ENCODE data around the gene BABAM2.

BABAM2 gene

DNA sequence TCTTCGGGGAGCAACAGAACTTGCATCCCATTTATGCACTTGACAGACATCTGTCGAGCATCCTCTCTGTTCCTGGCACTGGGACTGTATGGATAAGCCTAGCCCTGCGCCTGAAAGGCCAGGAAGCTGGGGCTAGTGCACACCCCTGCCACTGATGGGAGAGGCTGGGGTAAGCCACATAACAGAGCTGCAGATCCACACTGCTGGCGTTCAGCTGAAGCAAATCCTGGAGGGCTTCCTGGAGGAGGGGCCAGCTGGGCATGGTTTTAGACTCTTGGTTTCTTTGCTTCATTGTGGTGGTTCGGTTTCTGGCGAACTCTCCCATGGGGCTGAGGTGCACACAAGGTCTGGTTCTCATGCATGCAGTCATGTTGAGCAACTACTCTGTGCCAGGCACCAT, 456.7 kb downstream of the BABAM2 start:
- Histone ChIP-seq H4K20me1 (ENCODE audit: insufficient read depth, low read length) (no peaks in the 10 kb centered on the region), H3K9ac (ENCODE audit: low read length) (no peak overlapping the region), H3F3A (ENCODE audit: insufficient read depth, low read length) (no peaks in the 10 kb centered on the region), H3K27ac (ENCODE audit: low read length) (no peak overlapping the region), H3K27me3 (replicated peaks; ENCODE audit: insufficient read depth, low read length) (no peaks in the 10 kb centered on the region), H3K4me1 (ENCODE audit: low read length) (no peaks in the 10 kb centered on the region), H3K9me2 (replicated peaks; ENCODE audit: insufficient read depth, low read length) (no peaks in the 10 kb centered on the region), H3K36me3 (replicated peaks; ENCODE audit: insufficient read depth, low read length) (no peaks in the 10 kb centered on the region), H3K4me2 (ENCODE audit: low read depth, low read length) (no peak overlapping the region), H3K4me3 (ENCODE audit: low read length) (no peak overlapping the region), H2AFZ (ENCODE audit: low read length) (no peak overlapping the region), H3K79me2 (ENCODE audit: low read length) (no peaks in the 10 kb centered on the region), H3K9me3 (replicated peaks; ENCODE audit: insufficient read depth, low read length) (no peaks in the 10 kb centered on the region)
- no peak for DNase-seq
- no peak for TF ChIP-seq EZH2 (optimal IDR thresholded peaks at IDR 0.05; ENCODE audit: low read depth, low read length)
- TF ChIP-seq CTCF (IDR thresholded peaks at IDR 0.05; ENCODE audit: low read length) = no peak
- no peak for TF ChIP-seq EZH2phosphoT487 (IDR thresholded peaks at IDR 0.05; ENCODE audit: low read length)

GRCh38 chr2:28347596-28347995, 457.1 kb downstream of the BABAM2 start:
- H3K9me3 ChIP-seq (replicated peaks; ENCODE audit: insufficient read depth, low read length) = no peaks in the 10 kb centered on the region
- H3K79me2 ChIP-seq (ENCODE audit: low read length) = no peaks in the 10 kb centered on the region
- no peaks in the 10 kb centered on the region for H3K9me2 ChIP-seq (replicated peaks; ENCODE audit: insufficient read depth, low read length)
- H2AFZ ChIP-seq (ENCODE audit: low read length) = no peak overlapping the region
- no peaks in the 10 kb centered on the region for H3F3A ChIP-seq (ENCODE audit: insufficient read depth, low read length)
- H3K4me3 ChIP-seq (ENCODE audit: low read length) = no peak overlapping the region
- no peak for DNase-seq
- no peak for TF ChIP-seq EZH2 (optimal IDR thresholded peaks at IDR 0.05; ENCODE audit: low read depth, low read length)
- TF ChIP-seq CTCF (IDR thresholded peaks at IDR 0.05; ENCODE audit: low read length) = no peak
- no peak for TF ChIP-seq EZH2phosphoT487 (IDR thresholded peaks at IDR 0.05; ENCODE audit: low read length)
- no peak overlapping the region for H3K9ac ChIP-seq (ENCODE audit: low read length)
- no peak overlapping the region for H3K27ac ChIP-seq (ENCODE audit: low read length)
- no peaks in the 10 kb centered on the region for H3K27me3 ChIP-seq (replicated peaks; ENCODE audit: insufficient read depth, low read length)
- H3K4me2 ChIP-seq (ENCODE audit: low read depth, low read length) = no peak overlapping the region
- H4K20me1 ChIP-seq (ENCODE audit: insufficient read depth, low read length) = no peaks in the 10 kb centered on the region
- no peaks in the 10 kb centered on the region for H3K4me1 ChIP-seq (ENCODE audit: low read length)
- H3K36me3 ChIP-seq (replicated peaks; ENCODE audit: insufficient read depth, low read length) = no peaks in the 10 kb centered on the region

- H3K79me2 ChIP-seq (ENCODE audit: low read length) = no peaks in the 10 kb centered on the region
- no peaks in the 10 kb centered on the region for H3K36me3 ChIP-seq (replicated peaks; ENCODE audit: insufficient read depth, low read length)
- no peak overlapping the region for H3K27ac ChIP-seq (ENCODE audit: low read length)
- no peaks in the 10 kb centered on the region for H3K4me1 ChIP-seq (ENCODE audit: low read length)
- no peak for TF ChIP-seq EZH2 (optimal IDR thresholded peaks at IDR 0.05; ENCODE audit: low read depth, low read length)
- H3K4me3 ChIP-seq (ENCODE audit: low read length) = no peak overlapping the region
- no peaks in the 10 kb centered on the region for H3K27me3 ChIP-seq (replicated peaks; ENCODE audit: insufficient read depth, low read length)
- H3K9me2 ChIP-seq (replicated peaks; ENCODE audit: insufficient read depth, low read length) = no peaks in the 10 kb centered on the region
- no peak overlapping the region for H3K4me2 ChIP-seq (ENCODE audit: low read depth, low read length)
- DNase-seq = no peak
- H3K9me3 ChIP-seq (replicated peaks; ENCODE audit: insufficient read depth, low read length) = no peaks in the 10 kb centered on the region
- H3F3A ChIP-seq (ENCODE audit: insufficient read depth, low read length) = no peaks in the 10 kb centered on the region
- H4K20me1 ChIP-seq (ENCODE audit: insufficient read depth, low read length) = no peaks in the 10 kb centered on the region
- H3K9ac ChIP-seq (ENCODE audit: low read length) = no peak overlapping the region
- no peak overlapping the region for H2AFZ ChIP-seq (ENCODE audit: low read length)
Measured at GRCh38 chr2:28348149-28348567, 457.6 kb downstream of the BABAM2 start.

GRCh38 chr2:28348921-28349320, 458.4 kb downstream of the BABAM2 start:
- TF ChIP-seq EZH2 (optimal IDR thresholded peaks at IDR 0.05; ENCODE audit: low read depth, low read length) = no peak
- no peak for TF ChIP-seq EZH2phosphoT487 (IDR thresholded peaks at IDR 0.05; ENCODE audit: low read length)
- TF ChIP-seq CTCF (IDR thresholded peaks at IDR 0.05; ENCODE audit: low read length) = no peak
- no peak overlapping the region for H3K4me3 ChIP-seq (ENCODE audit: low read length)
- no peaks in the 10 kb centered on the region for H3K9me3 ChIP-seq (replicated peaks; ENCODE audit: insufficient read depth, low read length)
- H3K27ac ChIP-seq (ENCODE audit: low read length) = no peak overlapping the region
- H3K27me3 ChIP-seq (replicated peaks; ENCODE audit: insufficient read depth, low read length) = no peaks in the 10 kb centered on the region
- H3K4me1 ChIP-seq (ENCODE audit: low read length) = no peaks in the 10 kb centered on the region
- no peaks in the 10 kb centered on the region for H4K20me1 ChIP-seq (ENCODE audit: insufficient read depth, low read length)
- no peaks in the 10 kb centered on the region for H3K9me2 ChIP-seq (replicated peaks; ENCODE audit: insufficient read depth, low read length)
- H3F3A ChIP-seq (ENCODE audit: insufficient read depth, low read length) = no peaks in the 10 kb centered on the region
- no peaks in the 10 kb centered on the region for H3K79me2 ChIP-seq (ENCODE audit: low read length)
- no peak overlapping the region for H2AFZ ChIP-seq (ENCODE audit: low read length)
- H3K4me2 ChIP-seq (ENCODE audit: low read depth, low read length) = no peak overlapping the region
- DNase-seq = no peak
- no peak overlapping the region for H3K9ac ChIP-seq (ENCODE audit: low read length)
- no peaks in the 10 kb centered on the region for H3K36me3 ChIP-seq (replicated peaks; ENCODE audit: insufficient read depth, low read length)
